OCI-LY7 (cell line): Measurements from ENCODE around the gene COL24A1.

ENCODE experiments used
- EZH2phosphoT487 ChIP-seq: fragments of 200-600 bp; sonication (generic); IDR thresholded peaks from 2 replicates; pipeline ENCODE4 v1.6.1; 2018; ENCODE audit warnings: low read depth, borderline replicate concordance, mild to moderate bottlenecking, mixed run types, antibody characterized with exemption, low read length, moderate library complexity, mixed read lengths
- TF ChIP-seq, protein P1 (sequence below): fragments of 200-600 bp; sonication (generic); conservative IDR thresholded peaks from 2 replicates; pipeline ENCODE4 v1.5.1; 2014; ENCODE audit warnings: mild to moderate bottlenecking, antibody characterized with exemption, low read length, moderate library complexity, mixed read lengths

DNA sequence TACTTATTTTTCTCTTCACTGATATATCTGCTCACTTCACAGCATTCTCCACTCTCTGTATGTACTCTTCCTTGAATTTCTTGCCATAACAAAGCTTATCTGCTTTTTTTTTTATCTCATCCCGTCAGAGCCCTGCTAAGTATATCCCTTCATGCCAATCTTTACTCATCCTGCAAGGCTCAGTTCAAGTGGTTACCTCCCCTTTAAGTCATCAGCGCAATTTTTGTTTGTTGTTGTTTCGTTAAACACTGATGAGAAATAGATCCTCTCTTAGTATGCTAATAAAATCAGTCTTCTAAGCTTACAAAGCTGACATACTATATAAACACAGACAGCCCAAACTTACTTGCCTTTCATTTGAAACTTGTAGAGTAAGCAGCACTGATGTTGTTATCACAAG lies 17.8 kb downstream of the COL24A1 start:
- TF ChIP-seq, protein P1, sequence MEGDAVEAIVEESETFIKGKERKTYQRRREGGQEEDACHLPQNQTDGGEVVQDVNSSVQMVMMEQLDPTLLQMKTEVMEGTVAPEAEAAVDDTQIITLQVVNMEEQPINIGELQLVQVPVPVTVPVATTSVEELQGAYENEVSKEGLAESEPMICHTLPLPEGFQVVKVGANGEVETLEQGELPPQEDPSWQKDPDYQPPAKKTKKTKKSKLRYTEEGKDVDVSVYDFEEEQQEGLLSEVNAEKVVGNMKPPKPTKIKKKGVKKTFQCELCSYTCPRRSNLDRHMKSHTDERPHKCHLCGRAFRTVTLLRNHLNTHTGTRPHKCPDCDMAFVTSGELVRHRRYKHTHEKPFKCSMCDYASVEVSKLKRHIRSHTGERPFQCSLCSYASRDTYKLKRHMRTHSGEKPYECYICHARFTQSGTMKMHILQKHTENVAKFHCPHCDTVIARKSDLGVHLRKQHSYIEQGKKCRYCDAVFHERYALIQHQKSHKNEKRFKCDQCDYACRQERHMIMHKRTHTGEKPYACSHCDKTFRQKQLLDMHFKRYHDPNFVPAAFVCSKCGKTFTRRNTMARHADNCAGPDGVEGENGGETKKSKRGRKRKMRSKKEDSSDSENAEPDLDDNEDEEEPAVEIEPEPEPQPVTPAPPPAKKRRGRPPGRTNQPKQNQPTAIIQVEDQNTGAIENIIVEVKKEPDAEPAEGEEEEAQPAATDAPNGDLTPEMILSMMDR = no peak
- TF ChIP-seq EZH2phosphoT487 = no peak
